ENCODE measurements around the gene FAM120A.

DNA sequence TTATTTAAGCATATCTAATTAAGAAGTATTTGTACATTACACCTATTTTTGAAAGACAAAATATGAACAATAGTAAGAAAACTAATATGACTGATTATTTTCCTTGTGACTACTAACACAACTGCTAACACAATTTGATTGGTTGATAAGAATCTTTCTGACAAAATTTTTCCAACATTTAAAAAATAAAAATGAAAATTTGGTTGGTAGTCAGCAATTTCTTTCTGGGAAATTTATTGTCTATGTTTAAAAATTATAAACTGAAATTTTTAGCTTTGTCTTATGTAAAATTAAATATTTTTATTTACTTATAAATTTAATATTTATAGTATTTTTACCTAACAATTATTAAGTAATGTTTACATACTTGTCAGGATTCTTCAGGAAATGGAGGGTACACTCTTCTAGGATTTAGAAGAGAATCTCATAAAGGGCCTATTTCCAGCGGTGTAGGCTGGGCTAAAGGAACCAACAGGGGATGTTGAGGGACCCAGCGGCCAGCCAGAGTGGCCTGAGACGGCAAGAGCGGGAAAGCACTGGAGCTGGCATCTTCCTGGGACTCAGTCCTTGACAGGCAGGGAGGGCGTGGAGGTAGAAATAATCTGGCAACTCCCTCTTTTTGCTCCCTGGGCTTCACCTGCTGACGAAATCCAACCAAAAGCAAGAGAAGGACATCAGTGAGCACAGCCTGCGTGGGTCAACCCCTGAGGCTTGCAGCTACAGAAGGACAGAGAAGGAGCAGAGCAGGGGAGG lies 14.7 kb upstream of the FAM120A start:
- TF ChIP-seq POLR2A (IDR thresholded peaks at IDR 0.05), result no peak
- TF ChIP-seq CTCF (IDR thresholded peaks at IDR 0.05), result no peak
- no peak for TF ChIP-seq EP300 (IDR thresholded peaks at IDR 0.05)
